NT2/D1 (cell line): ENCODE results near the gene TMEM145.

Source experiments
- DNase-seq: peaks from one replicate; pipeline ENCODE4 v3.0.0-alpha.2; 2011; ENCODE audit warnings: low read depth, low spot score
- H3K27me3 ChIP-seq: 2 replicates; pipeline ENCODE4 v1.6.0; 2011; ENCODE audit warnings: mild to moderate bottlenecking; ENCODE audit not compliant: insufficient read length, insufficient read depth
- H3K36me3 ChIP-seq: 2 replicates; pipeline ENCODE4 v1.6.1; 2011; ENCODE audit warnings: mild to moderate bottlenecking, low read length, mixed read lengths; ENCODE audit not compliant: insufficient read depth, insufficient read length
- H3K4me1 ChIP-seq: 2 replicates; pipeline ENCODE4 v1.5.1; 2011; ENCODE audit not compliant: insufficient read depth, insufficient read length
- H3K4me3 ChIP-seq: 2 replicates; pipeline ENCODE4 v1.5.1; 2011; ENCODE audit warnings: low read depth; ENCODE audit not compliant: insufficient read length
- H3K9ac ChIP-seq: 2 replicates; pipeline ENCODE4 v1.6.0; 2011; ENCODE audit warnings: low read depth; ENCODE audit not compliant: insufficient read length
- H3K9me3 ChIP-seq: 2 replicates; pipeline ENCODE4 v1.5.1; 2011; ENCODE audit warnings: mild to moderate bottlenecking, low read length; ENCODE audit not compliant: insufficient read depth
- SUZ12 ChIP-seq: IDR thresholded peaks from 2 replicates; pipeline ENCODE4 v1.6.1; 2011; ENCODE audit not compliant: insufficient read length, insufficient read depth; ENCODE audit errors: extremely low read depth
- YY1 ChIP-seq: IDR thresholded peaks from 2 replicates; pipeline ENCODE4 v1.6.1; 2011; ENCODE audit not compliant: insufficient read length, insufficient read depth
- ZNF274 ChIP-seq: IDR thresholded peaks from 2 replicates; pipeline ENCODE4 v1.6.1; 2011; ENCODE audit warnings: mild to moderate bottlenecking, low read depth, low read length

TMEM145 gene

DNA sequence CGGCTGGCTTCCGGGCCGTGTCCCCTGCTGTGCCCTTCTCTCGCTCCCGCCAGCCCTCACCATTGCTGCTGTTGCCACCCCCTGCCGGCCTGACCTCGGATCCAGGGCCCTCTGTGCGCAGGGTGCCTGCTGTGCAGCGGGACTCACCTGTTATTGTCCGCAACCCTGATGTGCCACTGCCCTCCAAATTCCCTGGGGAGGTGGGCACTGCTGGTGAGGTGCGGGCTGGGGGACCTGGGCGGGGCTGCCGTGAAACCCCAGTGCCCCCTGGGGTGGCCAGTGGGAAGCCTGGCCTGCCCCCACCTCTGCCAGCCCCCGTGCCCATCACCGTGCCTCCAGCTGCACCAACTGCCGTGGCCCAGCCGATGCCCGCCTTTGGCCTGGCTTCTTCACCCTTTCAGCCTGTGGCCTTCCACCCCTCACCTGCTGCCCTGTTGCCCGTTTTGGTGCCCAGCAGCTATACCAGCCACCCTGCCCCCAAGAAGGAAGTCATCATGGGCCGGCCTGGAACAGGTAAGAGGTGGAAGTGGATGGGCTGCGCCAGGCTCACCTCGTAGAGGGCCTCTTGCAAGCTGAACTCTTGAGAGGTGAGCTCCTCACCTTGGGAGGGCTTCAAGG lies 38.9 kb upstream of the TMEM145 start:
- Histone ChIP-seq H3K27me3 (no peaks in the 10 kb centered on the region), H3K4me1 (peaks cover 9% of the 10 kb centered on the region), H3K9ac (no peak overlapping the region), H3K9me3 (no peaks in the 10 kb centered on the region), H3K4me3 (no peak overlapping the region), H3K36me3 (peaks cover 42% of the 10 kb centered on the region)
- TF ChIP-seq YY1 (no peak), ZNF274 (no peak), SUZ12 (no peak)
- no peak for DNase-seq

GRCh38 chr19:42275103-42275502 lies 38.0 kb upstream of the TMEM145 start:
- TF ChIP-seq ZNF274 (no peak), SUZ12 (no peak), YY1 (no peak)
- no peaks in the 10 kb centered on the region for H3K9me3 ChIP-seq
- no peaks in the 10 kb centered on the region for H3K27me3 ChIP-seq
- H3K4me1 ChIP-seq = peaks cover 12% of the 10 kb centered on the region
- H3K4me3 ChIP-seq = no peak overlapping the region
- peaks cover 42% of the 10 kb centered on the region for H3K36me3 ChIP-seq
- H3K9ac ChIP-seq = no peak overlapping the region
- no peak for DNase-seq

DNA sequence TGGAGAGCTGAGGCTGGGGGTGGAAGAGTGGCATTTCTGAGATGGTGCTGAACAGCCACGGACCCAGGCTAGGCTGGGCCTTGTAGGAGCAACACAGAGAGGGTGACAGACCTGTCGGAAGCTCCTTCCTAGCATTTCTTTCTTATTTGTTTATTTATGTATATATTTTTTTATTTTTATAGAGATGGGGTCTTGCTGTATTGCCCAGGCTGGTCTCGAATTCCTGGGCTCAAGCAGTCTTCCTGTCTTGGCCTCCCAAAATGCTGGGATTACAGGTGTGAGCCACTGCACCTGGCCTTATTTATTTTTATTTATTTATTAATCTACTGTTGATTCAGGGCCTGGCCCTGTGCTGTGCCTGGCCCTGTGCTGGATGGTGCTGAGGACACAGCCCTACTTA lies 37.6 kb upstream of the TMEM145 start:
- Histone ChIP-seq H3K4me3 (no peak overlapping the region), H3K4me1 (peaks cover 12% of the 10 kb centered on the region), H3K9me3 (no peaks in the 10 kb centered on the region), H3K27me3 (no peaks in the 10 kb centered on the region), H3K36me3 (peaks cover 42% of the 10 kb centered on the region), H3K9ac (no peak overlapping the region)
- no peak for DNase-seq
- TF ChIP-seq ZNF274 (no peak), YY1 (no peak)

DNA sequence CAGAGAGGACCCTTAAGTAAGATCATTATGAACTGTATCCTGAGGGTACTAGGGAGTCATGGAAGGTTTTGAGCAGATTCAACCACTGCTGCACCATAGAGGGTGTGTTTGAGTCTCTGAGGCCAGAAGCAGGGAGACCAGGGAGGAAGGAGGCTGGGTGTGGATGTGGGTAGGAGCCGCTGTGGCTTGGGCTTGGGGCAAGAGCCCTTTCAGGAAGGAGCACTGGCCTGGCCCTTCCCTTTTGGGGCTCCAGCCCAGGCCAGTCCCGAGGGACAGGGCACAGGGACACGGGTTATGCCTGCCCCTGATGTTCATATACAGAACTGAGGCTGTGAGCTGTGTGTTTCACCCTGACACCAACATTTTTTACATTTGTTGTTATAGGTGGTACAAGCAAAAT lies 36.8 kb upstream of the TMEM145 start:
- H3K4me3 ChIP-seq = no peak overlapping the region
- H3K9me3 ChIP-seq = no peaks in the 10 kb centered on the region
- TF ChIP-seq ZNF274 = no peak
- no peak for TF ChIP-seq YY1
- no peak for TF ChIP-seq SUZ12
- no peak for DNase-seq
- H3K27me3 ChIP-seq = no peaks in the 10 kb centered on the region
- peaks cover 12% of the 10 kb centered on the region for H3K4me1 ChIP-seq
- no peak overlapping the region for H3K9ac ChIP-seq
- H3K36me3 ChIP-seq = peaks cover 39% of the 10 kb centered on the region

DNA sequence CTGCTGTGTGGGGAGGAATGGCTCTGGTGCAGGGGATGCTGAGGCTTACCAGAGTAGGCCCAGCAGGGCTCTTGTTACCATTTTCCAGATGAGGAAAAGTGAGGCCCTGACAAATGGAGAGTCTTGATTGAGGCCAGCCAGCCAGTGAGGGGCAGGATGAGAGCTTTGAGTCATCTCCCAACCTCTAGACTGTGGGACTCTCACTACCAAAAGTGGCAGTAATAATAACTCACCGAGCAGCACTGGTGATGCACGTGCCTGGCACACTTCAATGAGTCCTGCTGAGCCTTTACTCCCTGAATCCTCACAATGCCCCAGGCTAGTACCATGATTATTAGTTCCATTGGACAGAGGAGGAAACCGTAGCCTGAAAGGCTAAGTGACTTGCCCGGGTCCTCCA lies 36.3 kb upstream of the TMEM145 start:
- H3K4me3 ChIP-seq = no peak overlapping the region
- peaks cover 13% of the 10 kb centered on the region for H3K4me1 ChIP-seq
- TF ChIP-seq YY1 (no peak), ZNF274 (no peak), SUZ12 (no peak)
- H3K27me3 ChIP-seq = no peaks in the 10 kb centered on the region
- H3K9ac ChIP-seq = no peak overlapping the region
- no peaks in the 10 kb centered on the region for H3K9me3 ChIP-seq
- no peak for DNase-seq
- peaks cover 34% of the 10 kb centered on the region for H3K36me3 ChIP-seq

- peaks cover 22% of the 10 kb centered on the region for H3K4me1 ChIP-seq
- H3K9ac ChIP-seq = peak overlapping the region; percentile 8
- DNase-seq = no peak
- H3K9me3 ChIP-seq = no peaks in the 10 kb centered on the region
- H3K4me3 ChIP-seq = no peak overlapping the region
- H3K27me3 ChIP-seq = no peaks in the 10 kb centered on the region
- peaks cover 25% of the 10 kb centered on the region for H3K36me3 ChIP-seq
- no peak for TF ChIP-seq YY1
- TF ChIP-seq SUZ12 = no peak
These were observed 35.2 kb upstream of the TMEM145 start for GRCh38 chr19:42277821-42278451.

DNA sequence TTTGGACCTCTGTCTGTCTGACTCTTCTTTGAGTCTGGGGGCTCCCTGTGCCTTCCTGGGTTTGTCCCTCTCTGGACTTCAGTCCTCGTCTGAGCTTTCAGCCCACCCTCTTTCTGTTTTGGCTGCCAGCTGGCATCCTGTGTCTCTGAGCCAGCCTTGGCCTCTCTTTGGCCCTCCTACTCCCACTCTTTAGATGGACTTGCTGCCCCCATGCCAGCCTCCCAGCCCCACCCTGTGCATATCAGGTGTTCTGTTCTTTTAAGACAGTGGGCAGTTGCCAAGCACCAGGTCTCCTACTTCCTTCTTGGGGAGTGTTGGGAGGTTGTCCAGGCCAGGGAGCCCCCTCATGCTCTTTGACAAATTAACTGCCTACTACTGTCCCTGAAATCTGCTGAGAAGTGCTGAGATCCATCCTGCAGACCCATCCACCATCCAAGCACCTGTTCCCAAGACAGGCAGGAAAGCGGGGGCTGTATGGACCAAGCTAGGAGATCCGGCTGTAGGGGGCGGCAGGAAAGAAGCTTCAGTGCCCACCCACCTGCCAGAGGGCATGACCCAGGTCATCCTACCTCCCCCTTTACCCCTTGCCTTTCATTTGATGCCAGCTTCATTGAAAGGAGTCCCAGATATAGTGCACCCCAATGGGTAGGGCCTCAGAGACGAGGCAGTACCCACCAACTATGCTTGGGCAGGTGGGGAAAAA lies 34.5 kb upstream of the TMEM145 start:
- peaks cover 18% of the 10 kb centered on the region for H3K36me3 ChIP-seq
- no peaks in the 10 kb centered on the region for H3K9me3 ChIP-seq
- H3K4me1 ChIP-seq = peaks cover 27% of the 10 kb centered on the region
- DNase-seq = no peak
- peak overlapping the region; percentile 8 for H3K9ac ChIP-seq
- no peak overlapping the region for H3K4me3 ChIP-seq
- no peak for TF ChIP-seq SUZ12
- TF ChIP-seq ZNF274 = no peak
- TF ChIP-seq YY1 = no peak
- no peaks in the 10 kb centered on the region for H3K27me3 ChIP-seq
